ENCODE measurements around the gene FKBP2. TPM values are rescaled to one million over a fixed set of nuclear protein-coding genes. Genes with fewer than 3 reads are reported as not detected.
"Not testable (repeated sequence)": the region's sequence is repeated elsewhere in the genome, so short reads cannot be mapped to it uniquely, and the experiment has no call there.

FKBP2 gene
- total RNA-seq, 1 donor from 2014 or later: 42.1 TPM

- Mint-ChIP-seq H3K4me1 (ENCODE audit: low read depth) (peaks cover 36% of the 10 kb centered on the region), H3K27me3 (ENCODE audit: low read depth) (no peaks in the 10 kb centered on the region), H3K36me3 (ENCODE audit: low read depth) (peaks cover 4% of the 10 kb centered on the region), H3K9me3 (ENCODE audit: low read depth) (no peaks in the 10 kb centered on the region), H3K27ac (ENCODE audit: unreplicated experiment) (peak overlapping the region; percentile 97), H3K4me3 (ENCODE audit: unreplicated experiment) (peak overlapping the region; percentile 89)
- no peak for DNase-seq (ENCODE audit: low spot score)
- no peak for TF ChIP-seq CTCF (IDR thresholded peaks at IDR 0.05)
Measured at GRCh38 chr11:64245401-64245796, 4.5 kb downstream of the FKBP2 start.

- Mint-ChIP-seq H3K9me3 (ENCODE audit: low read depth) (no peaks in the 10 kb centered on the region), H3K4me3 (ENCODE audit: unreplicated experiment) (peak overlapping the region; percentile 89), H3K36me3 (ENCODE audit: low read depth) (peaks cover 4% of the 10 kb centered on the region), H3K27me3 (ENCODE audit: low read depth) (no peaks in the 10 kb centered on the region), H3K4me1 (ENCODE audit: low read depth) (peaks cover 37% of the 10 kb centered on the region), H3K27ac (ENCODE audit: unreplicated experiment) (peak overlapping the region; percentile 97)
- no peak for DNase-seq (ENCODE audit: low spot score)
- TF ChIP-seq CTCF (IDR thresholded peaks at IDR 0.05): peak; percentile 9
Measured at GRCh38 chr11:64245797-64246620, 5.1 kb downstream of the FKBP2 start.

GRCh38 chr11:64246621-64246870 lies 5.7 kb downstream of the FKBP2 start:
- DNase-seq (ENCODE audit: low spot score); H3K27ac Mint-ChIP-seq (ENCODE audit: unreplicated experiment); H3K27me3 Mint-ChIP-seq (ENCODE audit: low read depth); H3K9me3 Mint-ChIP-seq (ENCODE audit: low read depth); H3K36me3 Mint-ChIP-seq (ENCODE audit: low read depth): not testable (repeated sequence)
- Mint-ChIP-seq H3K4me1 (ENCODE audit: low read depth) (peaks cover 37% of the 10 kb centered on the region), H3K4me3 (ENCODE audit: unreplicated experiment) (peak overlapping the region; percentile 84)

GRCh38 chr11:64246871-64247728 lies 6.2 kb downstream of the FKBP2 start, which contains the start of gene PPP1R14B:
Gene PPP1R14B, minus strand, starts transcription at chr11:64246943. Its CDS starts 270 bp downstream, at chr11:64246673.
- H3K27ac Mint-ChIP-seq (ENCODE audit: unreplicated experiment): peak within 1 kb of the TSS; percentile 97
- peaks cover 38% of the 10 kb centered on the region for H3K4me1 Mint-ChIP-seq (ENCODE audit: low read depth)
- H3K9me3 Mint-ChIP-seq (ENCODE audit: low read depth): no peaks in the 10 kb centered on the region
- TF ChIP-seq CTCF (IDR thresholded peaks at IDR 0.05): peak; percentile 36
- H3K27me3 Mint-ChIP-seq (ENCODE audit: low read depth): no peaks in the 10 kb centered on the region
- DNase-seq (ENCODE audit: low spot score): no peak
- peak within 1 kb of the TSS; percentile 89 for H3K4me3 Mint-ChIP-seq (ENCODE audit: unreplicated experiment)
- peaks cover 4% of the 10 kb centered on the region for H3K36me3 Mint-ChIP-seq (ENCODE audit: low read depth)

- Mint-ChIP-seq H3K27ac (ENCODE audit: unreplicated experiment) (peak overlapping the region; percentile 51), H3K4me3 (ENCODE audit: unreplicated experiment) (peak overlapping the region; percentile 84), H3K4me1 (ENCODE audit: low read depth) (peaks cover 35% of the 10 kb centered on the region), H3K9me3 (ENCODE audit: low read depth) (no peaks in the 10 kb centered on the region), H3K36me3 (ENCODE audit: low read depth) (peaks cover 4% of the 10 kb centered on the region), H3K27me3 (ENCODE audit: low read depth) (no peaks in the 10 kb centered on the region)
- TF ChIP-seq CTCF (IDR thresholded peaks at IDR 0.05): no peak
- no peak for DNase-seq (ENCODE audit: low spot score)
Measured at GRCh38 chr11:64247729-64248531, 7.0 kb downstream of the FKBP2 start.
